ENCODE measurements around the gene TBCA. TPM values are rescaled to one million over a fixed set of nuclear protein-coding genes. Genes with fewer than 3 reads are reported as not detected.

TBCA gene
- total RNA-seq, 1 donor from 2014 or later, result 232 TPM

DNA sequence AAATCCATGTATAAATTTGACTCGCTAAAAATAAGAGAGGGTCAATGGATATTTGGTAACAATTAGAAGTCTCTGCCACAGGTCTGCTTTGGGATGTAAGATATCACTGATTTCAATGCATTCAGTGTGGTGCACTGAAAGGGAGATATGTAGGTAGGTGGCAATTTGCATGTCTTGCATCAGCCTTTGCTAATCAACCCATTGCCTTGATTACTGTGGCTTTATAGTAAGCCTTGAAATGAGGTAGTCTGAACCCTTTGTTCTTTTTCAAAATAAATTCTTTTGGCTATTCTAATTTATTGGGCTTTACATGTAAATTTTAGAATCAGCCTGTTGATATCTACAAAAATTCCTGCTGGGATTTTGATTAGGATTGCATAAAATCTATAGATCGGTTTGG, 15.8 kb upstream of the TBCA start:
- Mint-ChIP-seq H3K9me3 (ENCODE audit: unreplicated experiment) (no peaks in the 10 kb centered on the region), H3K4me1 (ENCODE audit: unreplicated experiment) (peaks cover 5% of the 10 kb centered on the region), H3K4me3 (ENCODE audit: unreplicated experiment) (no peak overlapping the region)

DNA sequence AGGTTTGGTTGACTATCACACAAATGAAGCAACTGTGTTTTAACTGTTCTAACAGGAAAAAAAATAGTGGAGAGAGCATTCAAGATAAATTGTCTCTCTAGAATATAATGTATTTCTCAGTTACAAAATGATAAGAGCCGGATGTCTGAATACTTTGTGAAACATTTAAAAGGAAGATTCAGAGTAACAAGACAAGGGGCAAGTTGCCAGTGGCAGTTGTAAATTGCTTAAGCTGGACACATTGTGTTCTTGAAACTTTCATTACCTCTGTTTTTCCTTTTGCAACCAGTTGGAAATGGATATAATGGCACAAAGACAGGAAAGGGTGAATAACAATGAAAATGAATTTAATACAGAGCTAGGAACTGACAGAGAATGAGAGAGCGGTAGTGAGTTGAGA, 15.2 kb upstream of the TBCA start:
- no peak for DNase-seq (ENCODE audit: low spot score)
- TF ChIP-seq, protein P1, sequence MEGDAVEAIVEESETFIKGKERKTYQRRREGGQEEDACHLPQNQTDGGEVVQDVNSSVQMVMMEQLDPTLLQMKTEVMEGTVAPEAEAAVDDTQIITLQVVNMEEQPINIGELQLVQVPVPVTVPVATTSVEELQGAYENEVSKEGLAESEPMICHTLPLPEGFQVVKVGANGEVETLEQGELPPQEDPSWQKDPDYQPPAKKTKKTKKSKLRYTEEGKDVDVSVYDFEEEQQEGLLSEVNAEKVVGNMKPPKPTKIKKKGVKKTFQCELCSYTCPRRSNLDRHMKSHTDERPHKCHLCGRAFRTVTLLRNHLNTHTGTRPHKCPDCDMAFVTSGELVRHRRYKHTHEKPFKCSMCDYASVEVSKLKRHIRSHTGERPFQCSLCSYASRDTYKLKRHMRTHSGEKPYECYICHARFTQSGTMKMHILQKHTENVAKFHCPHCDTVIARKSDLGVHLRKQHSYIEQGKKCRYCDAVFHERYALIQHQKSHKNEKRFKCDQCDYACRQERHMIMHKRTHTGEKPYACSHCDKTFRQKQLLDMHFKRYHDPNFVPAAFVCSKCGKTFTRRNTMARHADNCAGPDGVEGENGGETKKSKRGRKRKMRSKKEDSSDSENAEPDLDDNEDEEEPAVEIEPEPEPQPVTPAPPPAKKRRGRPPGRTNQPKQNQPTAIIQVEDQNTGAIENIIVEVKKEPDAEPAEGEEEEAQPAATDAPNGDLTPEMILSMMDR (IDR thresholded peaks at IDR 0.05; ENCODE audit: unreplicated experiment), result no peak
- Mint-ChIP-seq H3K9me3 (ENCODE audit: unreplicated experiment) (no peaks in the 10 kb centered on the region), H3K4me1 (ENCODE audit: unreplicated experiment) (peaks cover 5% of the 10 kb centered on the region), H3K36me3 (ENCODE audit: low read depth, unreplicated experiment) (no peaks in the 10 kb centered on the region), H3K27me3 (ENCODE audit: unreplicated experiment) (no peaks in the 10 kb centered on the region), H3K4me3 (ENCODE audit: unreplicated experiment) (no peak overlapping the region), H3K27ac (ENCODE audit: unreplicated experiment) (no peak overlapping the region)

More for the DNA sequence above, 15.8 kb upstream of the TBCA start:
- H3K27ac Mint-ChIP-seq (ENCODE audit: unreplicated experiment), result no peak overlapping the region
- TF ChIP-seq, protein P1 (IDR thresholded peaks at IDR 0.05; ENCODE audit: unreplicated experiment), result no peak
- H3K36me3 Mint-ChIP-seq (ENCODE audit: low read depth, unreplicated experiment), result no peaks in the 10 kb centered on the region
- DNase-seq (ENCODE audit: low spot score), result no peak
- no peaks in the 10 kb centered on the region for H3K27me3 Mint-ChIP-seq (ENCODE audit: unreplicated experiment)

- TF ChIP-seq, protein P1 (IDR thresholded peaks at IDR 0.05; ENCODE audit: unreplicated experiment), result no peak
- no peak for DNase-seq (ENCODE audit: low spot score)
- Mint-ChIP-seq H3K27ac (ENCODE audit: unreplicated experiment) (no peak overlapping the region), H3K27me3 (ENCODE audit: unreplicated experiment) (peaks cover 3% of the 10 kb centered on the region), H3K9me3 (ENCODE audit: unreplicated experiment) (no peaks in the 10 kb centered on the region), H3K4me1 (ENCODE audit: unreplicated experiment) (no peaks in the 10 kb centered on the region), H3K36me3 (ENCODE audit: low read depth, unreplicated experiment) (no peaks in the 10 kb centered on the region), H3K4me3 (ENCODE audit: unreplicated experiment) (no peak overlapping the region)
Observed at GRCh38 chr5:77785229-77785628, 9.1 kb upstream of the TBCA start.

DNA sequence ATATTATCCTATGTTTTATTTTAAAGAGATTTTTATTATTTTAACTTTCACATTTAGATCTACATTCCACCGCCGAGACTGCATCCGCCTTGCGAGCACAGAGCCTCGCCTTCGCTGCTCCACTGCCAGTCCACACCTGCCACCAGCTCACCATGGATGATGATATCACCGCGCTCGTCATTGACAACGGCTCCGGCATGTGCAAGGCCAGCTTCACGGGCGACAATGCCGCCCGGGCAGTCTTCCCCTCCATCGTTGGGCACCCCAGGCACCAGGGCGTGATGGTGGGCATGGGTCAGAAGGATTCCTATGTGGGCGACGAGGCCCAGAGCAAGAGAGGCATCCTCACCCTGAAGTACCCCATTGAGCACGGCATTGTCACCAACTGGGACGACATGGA, 8.6 kb upstream of the TBCA start:
- H3K27me3 Mint-ChIP-seq (ENCODE audit: unreplicated experiment), result peaks cover 3% of the 10 kb centered on the region
- H3K27ac Mint-ChIP-seq (ENCODE audit: unreplicated experiment), result no peak overlapping the region
- H3K4me3 Mint-ChIP-seq (ENCODE audit: unreplicated experiment), result no peak overlapping the region
- H3K36me3 Mint-ChIP-seq (ENCODE audit: low read depth, unreplicated experiment), result no peaks in the 10 kb centered on the region
- H3K9me3 Mint-ChIP-seq (ENCODE audit: unreplicated experiment), result no peaks in the 10 kb centered on the region
- H3K4me1 Mint-ChIP-seq (ENCODE audit: unreplicated experiment), result no peaks in the 10 kb centered on the region
- TF ChIP-seq, protein P1 (IDR thresholded peaks at IDR 0.05; ENCODE audit: unreplicated experiment), result no peak
- no peak for DNase-seq (ENCODE audit: low spot score)

DNA sequence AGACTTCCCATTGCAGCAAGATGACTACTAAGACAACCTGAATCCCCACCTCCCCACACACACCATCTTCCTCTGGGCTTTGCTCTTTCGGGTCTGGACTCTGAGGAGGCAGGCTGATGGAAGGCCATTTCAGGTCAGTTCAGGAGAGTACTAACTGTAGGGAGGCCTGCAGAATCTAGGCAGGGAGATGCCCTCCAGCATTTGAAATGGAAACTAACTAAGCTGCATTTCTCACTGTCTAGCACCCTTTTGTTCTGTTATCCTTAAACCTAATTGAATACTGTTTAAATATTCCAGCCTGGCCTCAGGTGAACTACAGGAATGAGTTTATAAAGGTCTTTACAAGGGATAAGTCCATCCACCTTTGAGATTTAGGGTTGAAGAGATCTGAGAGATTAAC, 4.9 kb upstream of the TBCA start:
- Mint-ChIP-seq H3K4me3 (ENCODE audit: unreplicated experiment) (no peak overlapping the region), H3K36me3 (ENCODE audit: low read depth, unreplicated experiment) (peaks cover 4% of the 10 kb centered on the region), H3K4me1 (ENCODE audit: unreplicated experiment) (peaks cover 3% of the 10 kb centered on the region), H3K9me3 (ENCODE audit: unreplicated experiment) (no peaks in the 10 kb centered on the region), H3K27ac (ENCODE audit: unreplicated experiment) (no peak overlapping the region), H3K27me3 (ENCODE audit: unreplicated experiment) (peaks cover 7% of the 10 kb centered on the region)
- DNase-seq (ENCODE audit: low spot score), result no peak
- TF ChIP-seq, protein P1 (IDR thresholded peaks at IDR 0.05; ENCODE audit: unreplicated experiment), result no peak
